Measurements from ENCODE around the gene TBCE. TPM values are rescaled to one million over a fixed set of nuclear protein-coding genes. Genes with fewer than 3 reads are reported as not detected.
"Not testable (repeated sequence)": the region's sequence is repeated elsewhere in the genome, so short reads cannot be mapped to it uniquely, and the experiment has no call there.

TBCE gene
- total RNA-seq, 1 donor from 2014 or later = 15.2 TPM

GRCh38 chr1:235434001-235434400, 66.8 kb downstream of the TBCE start:
- intact Hi-C loops (cut with DNase I) = no loop called here

GRCh38 chr1:235441159-235441685, 74.0 kb downstream of the TBCE start:
- no peak for DNase-seq (ENCODE audit: low spot score)
- intact Hi-C loops (cut with DNase I) = no loop called here

More at GRCh38 chr1:235434001-235434400, 66.8 kb downstream of the TBCE start:
- DNase-seq (ENCODE audit: low spot score) = no peak

- DNase-seq (ENCODE audit: low spot score) = no peak
- intact Hi-C loops (cut with DNase I) = no loop called here
These were observed 75.7 kb downstream of the TBCE start for GRCh38 chr1:235442788-235443429.

GRCh38 chr1:235448616-235449015, 81.4 kb downstream of the TBCE start:
- no peak for DNase-seq (ENCODE audit: low spot score)
- intact Hi-C loops (cut with DNase I) = no loop called here

- DNase-seq (ENCODE audit: low spot score) = no peak
- intact Hi-C loops (cut with DNase I) = no loop called here
These were observed 83.2 kb downstream of the TBCE start for GRCh38 chr1:235450433-235450832.

GRCh38 chr1:235450886-235451483, 83.8 kb downstream of the TBCE start:
- intact Hi-C loops (cut with DNase I) = no loop called here
- no peak for DNase-seq (ENCODE audit: low spot score)

GRCh38 chr1:235454021-235454420, 86.8 kb downstream of the TBCE start:
- intact Hi-C loops (cut with DNase I) = no loop called here
- no peak for DNase-seq (ENCODE audit: low spot score)

- DNase-seq (ENCODE audit: low spot score) = no peak
- intact Hi-C loops (cut with DNase I) = no loop called here
These were observed 87.9 kb downstream of the TBCE start for GRCh38 chr1:235455097-235455496.

- intact Hi-C loops (cut with DNase I) = no loop called here
- no peak for DNase-seq (ENCODE audit: low spot score)
These were observed 88.6 kb downstream of the TBCE start for GRCh38 chr1:235455823-235456222.

GRCh38 chr1:235457856-235458255, 90.6 kb downstream of the TBCE start:
- intact Hi-C loops (cut with DNase I); DNase-seq (ENCODE audit: low spot score): not testable (repeated sequence)

- DNase-seq (ENCODE audit: low spot score) = no peak
- intact Hi-C loops (cut with DNase I) = no loop called here
These were observed 93.5 kb downstream of the TBCE start for GRCh38 chr1:235460770-235461169.

GRCh38 chr1:235461954-235462353, 94.7 kb downstream of the TBCE start:
- DNase-seq (ENCODE audit: low spot score) = no peak

GRCh38 chr1:235462832-235463231, 95.6 kb downstream of the TBCE start:
- DNase-seq (ENCODE audit: low spot score) = not testable (repeated sequence)

More at GRCh38 chr1:235461954-235462353, 94.7 kb downstream of the TBCE start:
- intact Hi-C loops (cut with DNase I) = no loop called here

GRCh38 chr1:235465066-235465465, 97.8 kb downstream of the TBCE start:
- DNase-seq (ENCODE audit: low spot score) = no peak

More at GRCh38 chr1:235462832-235463231, 95.6 kb downstream of the TBCE start:
- intact Hi-C loops (cut with DNase I) = not testable (repeated sequence)

GRCh38 chr1:235468004-235468403, 100.8 kb downstream of the TBCE start:
- intact Hi-C loops (cut with DNase I) = no loop called here
- no peak for DNase-seq (ENCODE audit: low spot score)

More at GRCh38 chr1:235465066-235465465, 97.8 kb downstream of the TBCE start:
- intact Hi-C loops (cut with DNase I) = no loop called here

- DNase-seq (ENCODE audit: low spot score) = no peak
- intact Hi-C loops (cut with DNase I) = no loop called here
These were observed 101.7 kb downstream of the TBCE start for GRCh38 chr1:235468970-235469369.

- intact Hi-C loops (cut with DNase I); DNase-seq (ENCODE audit: low spot score): not testable (repeated sequence)
These were observed 102.7 kb downstream of the TBCE start for GRCh38 chr1:235469897-235470296.

- intact Hi-C loops (cut with DNase I) = no loop called here
- no peak for DNase-seq (ENCODE audit: low spot score)
These were observed 103.7 kb downstream of the TBCE start for GRCh38 chr1:235470741-235471439.

- DNase-seq (ENCODE audit: low spot score) = no peak
- intact Hi-C loops (cut with DNase I) = no loop called here
These were observed 106.6 kb downstream of the TBCE start for GRCh38 chr1:235473806-235474205.

- DNase-seq (ENCODE audit: low spot score) = no peak
- intact Hi-C loops (cut with DNase I) = no loop called here
These were observed 115.9 kb downstream of the TBCE start for GRCh38 chr1:235483090-235483489.

Measured in cardiac septum (tissue), 1 donor.